ENCODE results near the gene MAP2K7. TPM values are rescaled to one million over a fixed set of nuclear protein-coding genes. Genes with fewer than 3 reads are reported as not detected.

The MAP2K7 gene
- total and polyA plus RNA-seq, 2 of the 4 experiments (the other 2 are of a cell fraction), result 4.1 to 15.6 TPM

DNA sequence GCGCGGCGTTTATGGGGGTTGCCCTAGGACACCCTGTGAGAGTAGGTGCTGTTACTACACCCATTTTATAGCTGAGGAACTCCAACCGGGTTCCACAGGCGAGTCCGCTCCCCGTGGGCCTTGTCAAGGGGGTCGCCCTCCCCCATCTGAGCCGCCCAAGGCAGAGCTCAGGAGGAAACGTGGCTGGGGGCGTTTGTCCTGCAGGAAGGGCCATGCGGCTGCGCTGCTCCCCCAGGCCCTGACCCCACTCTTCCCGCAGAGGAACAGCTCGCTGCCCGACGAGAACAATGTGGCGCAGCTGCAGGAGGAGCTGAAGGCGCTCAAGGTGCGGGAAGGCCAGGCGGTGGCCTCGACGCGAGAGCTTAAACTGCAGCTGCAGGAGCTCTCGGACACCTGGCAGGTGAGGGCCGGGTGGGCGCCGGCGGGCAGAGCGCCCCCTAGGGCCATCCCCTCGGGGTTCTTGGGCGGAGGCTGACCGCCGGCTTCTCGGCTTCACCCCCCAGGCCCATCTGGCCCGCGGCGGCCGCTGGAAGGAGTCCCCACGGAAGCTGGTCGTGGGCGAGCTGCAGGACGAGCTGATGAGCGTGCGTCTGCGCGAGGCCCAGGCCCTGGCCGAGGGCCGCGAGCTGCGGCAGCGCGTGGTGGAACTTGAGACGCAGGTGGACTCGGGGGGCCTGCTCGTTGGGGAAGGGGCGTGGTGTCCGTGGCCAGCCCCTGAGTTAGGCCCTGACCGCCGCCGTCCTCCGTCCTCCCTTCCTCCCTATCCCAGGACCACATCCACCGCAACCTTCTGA, 41.9 kb upstream of the MAP2K7 start:
- Histone ChIP-seq H4K8ac (ENCODE audit: low read depth in 2 of 2, low read length in 2 of 2) (no peak overlapping the region), H3K18ac (ENCODE audit: low read depth, low read length) (no peak overlapping the region), H3K4me3 (ENCODE audit: insufficient read depth, low read depth, low read length) (peak overlapping the region; percentile 21; the same call in 1 of the 2 replicates), H2BK20ac (ENCODE audit: low read depth, low read length) (no peak overlapping the region), H2BK15ac (ENCODE audit: low read depth, low read length) (no peak overlapping the region), H3K23ac (ENCODE audit: low read depth, low read length) (no peak overlapping the region), H3K27me3 (ENCODE audit: control insufficient read depth, insufficient read depth, low read length) (peaks cover 4% of the 10 kb centered on the region; the same call in 1 of the 2 replicates), H2BK120ac (ENCODE audit: low read depth, low read length) (no peak overlapping the region), H4K20me1 (ENCODE audit: insufficient read depth, low read length) (0 out of 2 replicates have a peak, but pooled peaks cover 7% of the 10 kb centered on the region), H3K4me1 (ENCODE audit: control insufficient read depth, insufficient read depth, low read length) (peaks cover 3% of the 10 kb centered on the region; the same call in 1 of the 2 replicates), H3K14ac (replicated peaks; ENCODE audit: low read depth, low read length) (no peak overlapping the region), H3K4me2 (ENCODE audit: low read depth, low read length) (peak overlapping the region; percentile 72), H2AFZ (replicated peaks; ENCODE audit: low read length, poor library complexity) (peak overlapping the region; percentile 80), H3K9ac (ENCODE audit: low read depth, low read length) (no peak overlapping the region), H2AK5ac (ENCODE audit: low read depth, low read length) (no peak overlapping the region), H4K5ac (ENCODE audit: low read depth, low read length) (no peak overlapping the region), H3K9me1 (ENCODE audit: insufficient read depth, low read length) (no peaks in the 10 kb centered on the region), H3K36me3 (ENCODE audit: control insufficient read depth, insufficient read depth, low read length) (peaks cover 2% of the 10 kb centered on the region; the same call in 1 of the 2 replicates), H4K91ac (ENCODE audit: insufficient read depth, low read depth, low read length) (no peak overlapping the region), H3K4ac (ENCODE audit: low read depth, low read length) (no peak overlapping the region), H3K9me3 (ENCODE audit: control insufficient read depth, insufficient read depth, low read length) (no peaks in the 10 kb centered on the region), H3K79me1 (ENCODE audit: low read depth in 1 of 2, low read length in 2 of 2) (no peaks in the 10 kb centered on the region), H2AK9ac (replicated peaks; ENCODE audit: low read depth, low read length, poor library complexity) (peak overlapping the region; percentile 84), H3K56ac (ENCODE audit: extremely low read depth, insufficient read depth, low read length) (no peak overlapping the region), H2BK5ac (ENCODE audit: low read depth, low read length, poor library complexity, severe bottlenecking) (no peak overlapping the region), H3K27ac (ENCODE audit: insufficient read depth, low read length) (no peak overlapping the region)
- in situ Hi-C loops (cut with MboI; ENCODE audit: low sequenced_read_pairs) (no loop called here), intact Hi-C loops (cut with micrococcal nuclease) (no loop called here), dilution Hi-C loops (cut with HindIII; ENCODE audit: low sequenced_read_pairs, unreplicated experiment) (no loop called here)
- DNase-seq (no peak), ATAC-seq (ENCODE audit: low read depth) (no peak)
- CTCF ChIA-PET, result no interaction called here
- WGBS, 2 experiments (ENCODE audit: extremely low coverage in 2 of 2, insufficient read length in 1 of 2), result 33% methylated on average over 33 of the region's 63 CpGs; no CpG with 5 or more reads in 1 of the 2 experiments
- POLR2A ChIA-PET (ENCODE audit: unreplicated experiment), result interaction anchor here (0.5 kb wide), 1 partner anchor 792 kb away, joined by 3 read pairs; the partner anchor contains the start of gene ZNF557
- no TSS peak for BruUV-seq (replicated peaks)
- TF ChIP-seq MAFK (IDR thresholded peaks at IDR 0.05; ENCODE audit: low read depth, low read length) (no peak), BHLHE40 (IDR thresholded peaks at IDR 0.05; ENCODE audit: low read depth, low read length) (no peak), CEBPB (IDR thresholded peaks at IDR 0.05; ENCODE audit: low read depth, low read length) (no peak), POLR2A (IDR thresholded peaks at IDR 0.05; ENCODE audit: low read depth, low read length) (no peak), SMC3 (IDR thresholded peaks at IDR 0.05; ENCODE audit: low read depth, low read length) (no peak), FOS (IDR thresholded peaks at IDR 0.05; ENCODE audit: low read depth, low read length) (no peak), RAD21 (IDR thresholded peaks at IDR 0.05; ENCODE audit: low read length) (no peak), RFX5 (IDR thresholded peaks at IDR 0.05; ENCODE audit: low read depth, low read length) (no peak), RCOR1 (IDR thresholded peaks at IDR 0.05; ENCODE audit: insufficient replicate concordance, low read length) (no peak), NFE2L2 (IDR thresholded peaks at IDR 0.05; ENCODE audit: low read depth, low read length) (no peak), CHD1 (IDR thresholded peaks at IDR 0.05; ENCODE audit: low read depth, low read length) (no peak), MXI1 (IDR thresholded peaks at IDR 0.05; ENCODE audit: borderline replicate concordance, low read depth, low read length) (no peak), MAZ (IDR thresholded peaks at IDR 0.05; ENCODE audit: borderline replicate concordance, low read depth, low read length) (no peak)
- TF ChIP-seq, protein P1, sequence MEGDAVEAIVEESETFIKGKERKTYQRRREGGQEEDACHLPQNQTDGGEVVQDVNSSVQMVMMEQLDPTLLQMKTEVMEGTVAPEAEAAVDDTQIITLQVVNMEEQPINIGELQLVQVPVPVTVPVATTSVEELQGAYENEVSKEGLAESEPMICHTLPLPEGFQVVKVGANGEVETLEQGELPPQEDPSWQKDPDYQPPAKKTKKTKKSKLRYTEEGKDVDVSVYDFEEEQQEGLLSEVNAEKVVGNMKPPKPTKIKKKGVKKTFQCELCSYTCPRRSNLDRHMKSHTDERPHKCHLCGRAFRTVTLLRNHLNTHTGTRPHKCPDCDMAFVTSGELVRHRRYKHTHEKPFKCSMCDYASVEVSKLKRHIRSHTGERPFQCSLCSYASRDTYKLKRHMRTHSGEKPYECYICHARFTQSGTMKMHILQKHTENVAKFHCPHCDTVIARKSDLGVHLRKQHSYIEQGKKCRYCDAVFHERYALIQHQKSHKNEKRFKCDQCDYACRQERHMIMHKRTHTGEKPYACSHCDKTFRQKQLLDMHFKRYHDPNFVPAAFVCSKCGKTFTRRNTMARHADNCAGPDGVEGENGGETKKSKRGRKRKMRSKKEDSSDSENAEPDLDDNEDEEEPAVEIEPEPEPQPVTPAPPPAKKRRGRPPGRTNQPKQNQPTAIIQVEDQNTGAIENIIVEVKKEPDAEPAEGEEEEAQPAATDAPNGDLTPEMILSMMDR (conservative IDR thresholded peaks at IDR 0.05; ENCODE audit: low read depth, low read length), result no peak
- TF ChIP-seq, protein P2, sequence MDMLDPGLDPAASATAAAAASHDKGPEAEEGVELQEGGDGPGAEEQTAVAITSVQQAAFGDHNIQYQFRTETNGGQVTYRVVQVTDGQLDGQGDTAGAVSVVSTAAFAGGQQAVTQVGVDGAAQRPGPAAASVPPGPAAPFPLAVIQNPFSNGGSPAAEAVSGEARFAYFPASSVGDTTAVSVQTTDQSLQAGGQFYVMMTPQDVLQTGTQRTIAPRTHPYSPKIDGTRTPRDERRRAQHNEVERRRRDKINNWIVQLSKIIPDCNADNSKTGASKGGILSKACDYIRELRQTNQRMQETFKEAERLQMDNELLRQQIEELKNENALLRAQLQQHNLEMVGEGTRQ (IDR thresholded peaks at IDR 0.05; ENCODE audit: low read depth, low read length), result no peak
